Testis (tissue), 2 donors: Measurements from ENCODE around the gene SPAG6.

ENCODE experiments used
- POLR2A ChIP-seq: fragments of 450-650 bp; IDR thresholded peaks from one replicate; pipeline ENCODE4 v1.6.1; 2017; ENCODE audit warnings: antibody characterized with exemption, mild to moderate bottlenecking, moderate library complexity
- TF ChIP-seq, protein P1 (sequence below), 3 experiments: fragments of 450-650 bp in 2 of 3; fragments of 200-600 bp in 1 of 3; sonication (generic) in 1 of 3; IDR thresholded peaks; one replicate each; pipeline ENCODE4 v1.5.1; 2016 to 2019; ENCODE audit warnings: antibody characterized with exemption in 3 of 3, mild to moderate bottlenecking in 2 of 3, moderate library complexity in 1 of 3

DNA sequence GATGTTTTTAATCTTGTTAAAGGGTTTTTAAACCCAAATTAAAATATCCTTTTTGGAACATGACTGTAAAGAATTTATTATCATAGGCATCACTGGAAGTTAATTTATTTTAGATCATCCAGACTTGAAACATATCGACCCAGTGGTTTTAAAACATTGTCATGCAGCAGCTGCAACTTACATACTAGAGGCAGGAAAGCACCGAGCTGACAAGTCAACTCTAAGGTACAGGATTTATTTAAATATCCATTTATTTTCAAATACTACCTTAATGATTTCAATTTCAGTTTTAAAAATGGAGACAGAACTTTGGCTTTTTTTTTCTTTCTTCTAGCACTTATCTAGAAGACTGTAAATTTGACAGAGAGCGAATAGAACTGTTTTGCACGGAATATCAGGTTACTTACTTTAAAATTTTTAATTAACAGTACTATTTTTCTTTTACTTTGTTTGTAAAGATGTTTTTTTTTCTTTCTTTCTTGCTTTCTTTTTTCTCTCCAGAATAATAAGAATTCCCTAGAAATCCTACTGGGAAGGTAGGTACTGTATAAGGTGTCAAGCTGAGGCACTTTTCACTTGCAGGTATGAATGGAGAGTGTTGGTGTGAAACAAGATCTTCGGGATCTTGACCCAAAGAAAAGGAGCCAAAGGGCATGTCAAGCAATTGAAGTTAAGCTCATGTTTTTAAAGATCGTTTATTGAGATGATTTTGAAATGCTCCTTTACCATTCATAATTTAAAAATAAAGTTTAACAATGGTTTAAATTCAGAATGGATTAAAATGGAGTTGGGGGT, 27.3 kb upstream of the SPAG6 start:
- TF ChIP-seq, protein P1, sequence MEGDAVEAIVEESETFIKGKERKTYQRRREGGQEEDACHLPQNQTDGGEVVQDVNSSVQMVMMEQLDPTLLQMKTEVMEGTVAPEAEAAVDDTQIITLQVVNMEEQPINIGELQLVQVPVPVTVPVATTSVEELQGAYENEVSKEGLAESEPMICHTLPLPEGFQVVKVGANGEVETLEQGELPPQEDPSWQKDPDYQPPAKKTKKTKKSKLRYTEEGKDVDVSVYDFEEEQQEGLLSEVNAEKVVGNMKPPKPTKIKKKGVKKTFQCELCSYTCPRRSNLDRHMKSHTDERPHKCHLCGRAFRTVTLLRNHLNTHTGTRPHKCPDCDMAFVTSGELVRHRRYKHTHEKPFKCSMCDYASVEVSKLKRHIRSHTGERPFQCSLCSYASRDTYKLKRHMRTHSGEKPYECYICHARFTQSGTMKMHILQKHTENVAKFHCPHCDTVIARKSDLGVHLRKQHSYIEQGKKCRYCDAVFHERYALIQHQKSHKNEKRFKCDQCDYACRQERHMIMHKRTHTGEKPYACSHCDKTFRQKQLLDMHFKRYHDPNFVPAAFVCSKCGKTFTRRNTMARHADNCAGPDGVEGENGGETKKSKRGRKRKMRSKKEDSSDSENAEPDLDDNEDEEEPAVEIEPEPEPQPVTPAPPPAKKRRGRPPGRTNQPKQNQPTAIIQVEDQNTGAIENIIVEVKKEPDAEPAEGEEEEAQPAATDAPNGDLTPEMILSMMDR (IDR thresholded peaks at IDR 0.05): no peak
- TF ChIP-seq POLR2A: no peak
